ENCODE data around the gene BCOR. TPM values are rescaled to one million over a fixed set of nuclear protein-coding genes. Genes with fewer than 3 reads are reported as not detected.

Gene BCOR
- polyA plus RNA-seq (2013, experiment 1 of 2; ENCODE audit: insufficient read length) = 18.7 TPM
- 18.6 TPM for polyA plus RNA-seq (2013, experiment 2 of 2; ENCODE audit: insufficient read length)

GRCh38 chrX:40097504-40098263 is at the start of gene BCOR:
TSS of gene BCOR (minus strand) at chrX:40097958. CDS start at chrX:40077929, 20,029 bp downstream.
- DNase-seq = peak; percentile 74

- DNase-seq = no peak
Observed at GRCh38 chrX:40147126-40147952, 49.6 kb upstream of the BCOR start.

GRCh38 chrX:40146262-40147125 is 48.7 kb upstream of the BCOR start:
- peak; percentile 44 for DNase-seq

- no peak for DNase-seq
Observed at GRCh38 chrX:40145923-40146261, 48.1 kb upstream of the BCOR start.

- peak; percentile 21 for DNase-seq
Observed at GRCh38 chrX:40145001-40145922, 47.5 kb upstream of the BCOR start.

GRCh38 chrX:40144576-40144975 is 46.8 kb upstream of the BCOR start:
- no peak for DNase-seq

- DNase-seq = no peak
Observed at GRCh38 chrX:40143987-40144386, 46.2 kb upstream of the BCOR start.

- DNase-seq = no peak
Observed at GRCh38 chrX:40143001-40143400, 45.2 kb upstream of the BCOR start.

GRCh38 chrX:40142417-40142816 is 44.7 kb upstream of the BCOR start:
- DNase-seq = no peak

GRCh38 chrX:40140706-40141499 is 43.1 kb upstream of the BCOR start:
- peak; percentile 17 for DNase-seq

GRCh38 chrX:40132751-40133150 is 35.0 kb upstream of the BCOR start:
- peak; percentile 64 for DNase-seq

- DNase-seq = no peak
Observed at GRCh38 chrX:40131654-40132337, 34.0 kb upstream of the BCOR start.

- peak; percentile 64 for DNase-seq
Observed at GRCh38 chrX:40130207-40130606, 32.4 kb upstream of the BCOR start.

- no peak for DNase-seq
Observed at GRCh38 chrX:40127052-40127451, 29.3 kb upstream of the BCOR start.

- no peak for DNase-seq
Observed at GRCh38 chrX:40122487-40122886, 24.7 kb upstream of the BCOR start.

GRCh38 chrX:40121618-40122017 is 23.9 kb upstream of the BCOR start:
- DNase-seq = no peak

- no peak for DNase-seq
Observed at GRCh38 chrX:40120838-40121580, 23.3 kb upstream of the BCOR start.

- no peak for DNase-seq
Observed at GRCh38 chrX:40117715-40118285, 20.0 kb upstream of the BCOR start.

GRCh38 chrX:40116925-40117324 is 19.2 kb upstream of the BCOR start:
- no peak for DNase-seq
